Nephron progenitor cell (in vitro differentiated cells): ENCODE results near the gene SIM2.
"Not testable (repeated sequence)": the region's sequence is repeated elsewhere in the genome, so short reads cannot be mapped to it uniquely, and the experiment has no call there.

Experiments used
- DNase-seq: peaks from one replicate; pipeline ENCODE4 v3.0.0; 2021
- H3K27ac Mint-ChIP-seq: 2 replicates; pipeline ENCODE4 v1.8.0; 2021; ENCODE audit warnings: mild to moderate bottlenecking, moderate library complexity, mixed read lengths
- H3K27me3 Mint-ChIP-seq: 2 replicates; pipeline ENCODE4 v1.8.0; 2021; ENCODE audit warnings: mild to moderate bottlenecking, low read depth, mixed read lengths; ENCODE audit not compliant: poor library complexity
- H3K36me3 Mint-ChIP-seq: 2 replicates; pipeline ENCODE4 v1.8.0; 2021; ENCODE audit warnings: low read depth, mixed read lengths
- H3K4me1 Mint-ChIP-seq: 2 replicates; pipeline ENCODE4 v1.8.0; 2021; ENCODE audit warnings: mixed read lengths
- H3K4me3 Mint-ChIP-seq: 2 replicates; pipeline ENCODE4 v1.8.0; 2021; ENCODE audit warnings: mild to moderate bottlenecking, moderate library complexity, mixed read lengths
- H3K9me3 Mint-ChIP-seq: 2 replicates; pipeline ENCODE4 v1.8.0; 2021; ENCODE audit warnings: mild to moderate bottlenecking, moderate library complexity, mixed read lengths
- TF ChIP-seq, protein P1 (sequence below): fragments of 200-600 bp; sonication (generic); IDR thresholded peaks from 2 replicates; pipeline ENCODE4 v1.5.0; 2021; ENCODE audit warnings: antibody characterized with exemption

SIM2 gene, protein sequence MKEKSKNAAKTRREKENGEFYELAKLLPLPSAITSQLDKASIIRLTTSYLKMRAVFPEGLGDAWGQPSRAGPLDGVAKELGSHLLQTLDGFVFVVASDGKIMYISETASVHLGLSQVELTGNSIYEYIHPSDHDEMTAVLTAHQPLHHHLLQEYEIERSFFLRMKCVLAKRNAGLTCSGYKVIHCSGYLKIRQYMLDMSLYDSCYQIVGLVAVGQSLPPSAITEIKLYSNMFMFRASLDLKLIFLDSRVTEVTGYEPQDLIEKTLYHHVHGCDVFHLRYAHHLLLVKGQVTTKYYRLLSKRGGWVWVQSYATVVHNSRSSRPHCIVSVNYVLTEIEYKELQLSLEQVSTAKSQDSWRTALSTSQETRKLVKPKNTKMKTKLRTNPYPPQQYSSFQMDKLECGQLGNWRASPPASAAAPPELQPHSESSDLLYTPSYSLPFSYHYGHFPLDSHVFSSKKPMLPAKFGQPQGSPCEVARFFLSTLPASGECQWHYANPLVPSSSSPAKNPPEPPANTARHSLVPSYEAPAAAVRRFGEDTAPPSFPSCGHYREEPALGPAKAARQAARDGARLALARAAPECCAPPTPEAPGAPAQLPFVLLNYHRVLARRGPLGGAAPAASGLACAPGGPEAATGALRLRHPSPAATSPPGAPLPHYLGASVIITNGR

DNA sequence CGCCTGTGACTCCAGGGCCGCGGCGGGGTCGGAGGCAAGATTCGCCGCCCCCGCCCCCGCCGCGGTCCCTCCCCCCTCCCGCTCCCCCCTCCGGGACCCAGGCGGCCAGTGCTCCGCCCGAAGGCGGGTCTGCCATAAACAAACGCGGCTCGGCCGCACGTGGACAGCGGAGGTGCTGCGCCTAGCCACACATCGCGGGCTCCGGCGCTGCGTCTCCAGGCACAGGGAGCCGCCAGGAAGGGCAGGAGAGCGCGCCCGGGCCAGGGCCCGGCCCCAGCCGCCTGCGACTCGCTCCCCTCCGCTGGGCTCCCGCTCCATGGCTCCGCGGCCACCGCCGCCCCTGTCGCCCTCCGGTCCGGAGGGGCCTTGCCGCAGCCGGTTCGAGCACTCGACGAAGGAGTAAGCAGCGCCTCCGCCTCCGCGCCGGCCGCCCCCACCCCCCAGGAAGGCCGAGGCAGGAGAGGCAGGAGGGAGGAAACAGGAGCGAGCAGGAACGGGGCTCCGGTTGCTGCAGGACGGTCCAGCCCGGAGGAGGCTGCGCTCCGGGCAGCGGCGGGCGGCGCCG, at the start of gene SIM2:
Gene SIM2 (plus strand): TSS at position 135 of the 565 bp plus-strand sequence. CDS start 632 bp downstream, outside the sequence.
- H3K36me3 Mint-ChIP-seq = no peaks in the 10 kb centered on the region
- peak; percentile 61 for DNase-seq
- peaks cover 27% of the 10 kb centered on the region for H3K4me1 Mint-ChIP-seq
- peaks cover 99% of the 10 kb centered on the region for H3K27me3 Mint-ChIP-seq
- TF ChIP-seq, protein P1, sequence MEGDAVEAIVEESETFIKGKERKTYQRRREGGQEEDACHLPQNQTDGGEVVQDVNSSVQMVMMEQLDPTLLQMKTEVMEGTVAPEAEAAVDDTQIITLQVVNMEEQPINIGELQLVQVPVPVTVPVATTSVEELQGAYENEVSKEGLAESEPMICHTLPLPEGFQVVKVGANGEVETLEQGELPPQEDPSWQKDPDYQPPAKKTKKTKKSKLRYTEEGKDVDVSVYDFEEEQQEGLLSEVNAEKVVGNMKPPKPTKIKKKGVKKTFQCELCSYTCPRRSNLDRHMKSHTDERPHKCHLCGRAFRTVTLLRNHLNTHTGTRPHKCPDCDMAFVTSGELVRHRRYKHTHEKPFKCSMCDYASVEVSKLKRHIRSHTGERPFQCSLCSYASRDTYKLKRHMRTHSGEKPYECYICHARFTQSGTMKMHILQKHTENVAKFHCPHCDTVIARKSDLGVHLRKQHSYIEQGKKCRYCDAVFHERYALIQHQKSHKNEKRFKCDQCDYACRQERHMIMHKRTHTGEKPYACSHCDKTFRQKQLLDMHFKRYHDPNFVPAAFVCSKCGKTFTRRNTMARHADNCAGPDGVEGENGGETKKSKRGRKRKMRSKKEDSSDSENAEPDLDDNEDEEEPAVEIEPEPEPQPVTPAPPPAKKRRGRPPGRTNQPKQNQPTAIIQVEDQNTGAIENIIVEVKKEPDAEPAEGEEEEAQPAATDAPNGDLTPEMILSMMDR = no peak
- peak within 1 kb of the TSS; percentile 61 for H3K4me3 Mint-ChIP-seq
- no peaks in the 10 kb centered on the region for H3K9me3 Mint-ChIP-seq
- H3K27ac Mint-ChIP-seq = no peak within 1 kb of the TSS

DNA sequence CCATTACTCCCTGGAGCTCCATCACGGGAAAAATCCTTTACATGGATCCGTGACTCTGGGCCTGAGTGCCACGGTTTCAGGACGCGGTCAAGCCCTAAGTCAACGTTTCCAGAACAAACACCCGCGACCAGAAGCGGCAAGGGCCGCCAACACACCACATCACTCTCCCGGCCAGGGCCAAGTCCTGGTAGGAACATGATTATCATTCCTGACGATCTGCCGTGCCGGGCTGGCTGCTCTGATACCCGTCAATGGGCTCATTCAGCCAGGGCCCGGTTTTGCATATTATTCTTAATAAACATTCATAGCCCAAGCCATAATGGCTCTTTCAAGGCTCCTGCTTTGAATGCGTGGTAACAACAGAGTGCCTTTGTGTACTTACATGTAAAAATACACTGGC, 44.6 kb upstream of the SIM2 start:
- H3K4me3 Mint-ChIP-seq = no peak overlapping the region
- no peaks in the 10 kb centered on the region for H3K36me3 Mint-ChIP-seq
- no peak overlapping the region for H3K27ac Mint-ChIP-seq
- no peaks in the 10 kb centered on the region for H3K9me3 Mint-ChIP-seq
- peaks cover 24% of the 10 kb centered on the region for H3K27me3 Mint-ChIP-seq
- H3K4me1 Mint-ChIP-seq = peaks cover 6% of the 10 kb centered on the region
- DNase-seq = no peak
- TF ChIP-seq, protein P1 = no peak

DNA sequence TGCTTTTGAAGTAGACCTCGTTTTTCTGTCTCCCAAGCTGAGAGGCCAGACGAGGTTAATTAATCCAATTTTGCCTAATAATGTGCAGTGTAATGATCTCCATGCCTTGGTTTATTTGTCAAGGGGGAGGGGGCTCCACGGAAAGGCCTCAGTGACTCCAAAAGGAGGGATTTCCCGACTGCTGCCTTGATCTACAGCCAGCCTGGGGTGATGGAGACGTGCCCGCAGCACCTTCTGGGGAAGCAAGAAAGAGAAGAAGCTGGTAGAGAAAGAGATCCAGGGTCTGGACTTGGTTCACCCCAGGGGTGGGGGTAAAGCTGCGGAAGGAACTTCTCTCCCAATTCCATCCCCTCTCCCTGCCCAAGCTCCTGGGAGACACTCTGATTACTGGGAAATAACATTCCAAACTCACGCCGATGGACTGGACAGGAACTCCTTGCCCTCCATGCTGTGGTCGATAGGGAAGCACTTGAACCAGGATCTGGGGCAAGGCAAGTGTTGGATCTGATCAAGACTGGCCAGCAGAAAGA, 44.1 kb upstream of the SIM2 start:
- no peak for DNase-seq
- Mint-ChIP-seq H3K36me3 (no peaks in the 10 kb centered on the region), H3K27ac (no peak overlapping the region), H3K27me3 (peaks cover 24% of the 10 kb centered on the region), H3K4me1 (peaks cover 6% of the 10 kb centered on the region), H3K4me3 (no peak overlapping the region), H3K9me3 (no peaks in the 10 kb centered on the region)
- TF ChIP-seq, protein P1 = no peak

DNA sequence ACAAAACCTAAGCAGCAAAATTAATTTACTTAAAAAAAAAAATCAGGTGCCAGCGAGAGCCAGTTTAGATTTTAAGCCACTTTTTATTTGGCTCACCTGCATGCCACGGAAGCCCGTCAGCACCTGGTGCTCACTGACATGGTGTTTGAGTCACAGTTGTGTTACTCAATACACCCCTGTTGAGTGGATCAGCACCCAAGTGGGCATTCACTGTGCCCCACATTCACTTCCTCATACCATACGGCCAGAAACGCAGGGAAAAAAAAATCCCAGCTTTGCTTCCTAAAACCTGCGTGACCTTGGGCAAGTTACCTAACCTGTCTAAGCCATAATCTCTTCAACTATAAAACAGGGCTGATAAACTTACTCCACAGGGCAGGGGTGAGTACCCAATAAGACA, 42.8 kb upstream of the SIM2 start:
- Mint-ChIP-seq H3K9me3 (no peaks in the 10 kb centered on the region), H3K4me1 (peaks cover 6% of the 10 kb centered on the region), H3K4me3 (no peak overlapping the region), H3K27me3 (peaks cover 25% of the 10 kb centered on the region), H3K36me3 (no peaks in the 10 kb centered on the region), H3K27ac (no peak overlapping the region)
- TF ChIP-seq, protein P1 = no peak
- DNase-seq = no peak

DNA sequence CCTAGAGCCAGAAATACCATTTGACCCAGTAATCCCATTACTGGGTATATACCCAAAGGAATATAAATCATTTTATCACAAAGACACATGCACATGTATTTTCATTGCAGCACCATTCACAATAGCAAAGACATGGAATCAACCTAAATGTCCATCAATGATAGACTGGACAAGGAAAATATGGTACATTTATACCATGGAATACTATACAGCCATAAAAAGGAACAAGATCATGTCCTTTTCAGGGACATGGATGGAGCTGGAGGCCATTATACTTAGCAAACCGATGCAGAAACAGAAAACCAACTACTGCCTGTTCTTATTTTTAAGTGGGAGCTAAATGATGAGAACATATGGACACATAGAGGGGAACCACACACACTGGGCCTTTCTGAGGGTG, 41.6 kb upstream of the SIM2 start:
- H3K4me3 Mint-ChIP-seq, H3K9me3 Mint-ChIP-seq, DNase-seq, H3K27ac Mint-ChIP-seq, H3K36me3 Mint-ChIP-seq: not testable (repeated sequence)
- peaks cover 16% of the 10 kb centered on the region for H3K4me1 Mint-ChIP-seq
- peaks cover 25% of the 10 kb centered on the region for H3K27me3 Mint-ChIP-seq

DNA sequence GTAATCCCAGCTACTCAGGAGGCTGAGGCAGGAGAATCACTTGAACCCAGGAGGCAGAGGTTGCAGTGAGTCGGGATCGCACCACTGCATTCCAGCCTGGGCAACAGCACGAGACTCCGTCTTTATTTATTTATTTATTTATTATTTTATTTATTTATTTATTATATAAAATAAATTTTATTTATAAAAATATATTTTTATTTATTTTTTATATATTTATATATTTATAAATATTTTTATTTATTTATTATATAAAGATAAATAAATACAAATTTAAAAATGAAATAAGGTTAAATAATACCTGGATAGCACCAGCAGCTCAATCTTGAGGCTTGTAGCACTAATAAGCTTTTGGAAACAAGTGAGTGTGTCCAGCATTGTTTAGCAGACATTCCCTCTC, 40.9 kb upstream of the SIM2 start:
- Mint-ChIP-seq H3K27ac (no peak overlapping the region), H3K9me3 (no peaks in the 10 kb centered on the region), H3K4me3 (no peak overlapping the region), H3K4me1 (peaks cover 17% of the 10 kb centered on the region), H3K27me3 (peaks cover 21% of the 10 kb centered on the region), H3K36me3 (no peaks in the 10 kb centered on the region)
- TF ChIP-seq, protein P1 = no peak
- no peak for DNase-seq
